ENCODE measurements around the gene SRSF1.
"Not testable (repeated sequence)": the region's sequence is repeated elsewhere in the genome, so short reads cannot be mapped to it uniquely, and the experiment has no call there.

The SRSF1 gene

GRCh38 chr17:57970710-57971109, 36.3 kb downstream of the SRSF1 start:
- FAIRE-seq (no peak), DNase-seq (ENCODE audit: insufficient read length, low spot score) (no peak)

DNA sequence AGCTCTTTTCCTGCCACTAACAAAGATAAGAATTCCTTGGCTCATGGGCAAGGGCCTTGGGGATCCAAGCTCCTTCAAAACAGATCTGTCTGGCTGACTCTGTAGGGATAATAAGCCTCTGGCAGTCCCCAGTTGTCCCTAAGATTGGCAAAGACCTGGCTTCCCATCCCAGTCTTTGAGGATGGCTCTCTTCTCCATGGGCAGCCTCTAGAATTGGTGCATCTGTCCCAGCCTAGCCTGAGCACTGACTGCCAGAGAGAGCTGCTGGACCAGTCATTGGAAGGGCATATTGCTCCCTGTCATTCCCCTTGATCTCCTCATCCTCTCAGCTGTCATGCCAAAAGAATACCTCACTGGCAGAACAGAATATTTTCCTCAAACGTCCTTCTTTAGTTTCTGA, 38.6 kb downstream of the SRSF1 start:
- DNase-seq (ENCODE audit: insufficient read length, low spot score) (no peak), FAIRE-seq (no peak)

DNA sequence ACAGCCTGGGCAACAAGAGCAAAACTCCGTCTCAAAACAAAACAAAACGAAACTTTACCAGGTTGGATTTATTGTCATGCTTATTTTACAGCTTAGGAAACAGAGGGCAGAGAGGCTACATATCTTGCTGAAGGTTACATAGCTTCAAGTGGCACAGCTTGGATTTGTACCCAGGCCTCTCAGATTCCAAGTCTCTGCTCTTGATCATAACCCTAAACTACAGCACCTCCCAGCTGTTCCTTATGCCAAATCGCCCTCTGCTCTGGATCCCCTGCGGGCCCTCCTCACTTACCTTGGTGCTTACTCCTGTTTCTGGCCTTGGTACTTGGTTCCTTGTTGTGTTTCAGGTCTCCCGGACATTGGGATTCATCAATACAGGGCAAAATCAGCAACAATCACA, 40.2 kb downstream of the SRSF1 start:
- no peak for FAIRE-seq
- no peak for DNase-seq (ENCODE audit: insufficient read length, low spot score)

GRCh38 chr17:57966246-57966645, 40.8 kb downstream of the SRSF1 start:
- DNase-seq (ENCODE audit: insufficient read length, low spot score) (no peak), FAIRE-seq (no peak)

DNA sequence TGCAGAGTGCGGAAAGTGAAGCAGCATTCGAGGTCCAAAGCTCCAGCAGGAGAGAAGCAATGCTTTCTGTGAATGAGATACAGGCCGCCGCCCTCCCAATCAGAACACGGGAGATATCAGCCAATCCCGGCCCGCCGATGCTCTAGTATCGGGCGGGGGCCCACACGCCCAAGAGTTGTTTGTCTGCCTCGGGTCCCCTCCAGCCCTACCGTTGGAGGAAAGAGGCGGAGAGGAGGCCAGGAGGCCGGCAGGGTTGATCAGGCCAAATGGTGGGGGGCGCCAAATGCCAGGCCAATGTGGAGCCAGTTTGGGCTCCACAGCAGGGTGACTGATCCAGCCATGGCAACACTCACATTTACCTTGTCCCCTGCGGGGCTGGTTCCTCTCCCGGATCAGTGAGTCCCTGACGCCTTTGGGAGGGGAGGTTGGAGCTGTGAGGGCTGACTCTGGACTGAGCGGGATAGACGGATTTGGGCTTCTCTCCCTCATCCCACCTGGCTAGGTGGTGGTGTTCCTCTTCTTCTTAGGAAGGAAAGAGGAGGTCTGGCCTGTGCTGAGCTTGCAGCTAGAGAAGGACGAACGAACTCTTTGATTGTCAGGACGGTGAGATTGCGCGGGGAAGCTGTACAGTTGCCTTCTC, 41.4 kb downstream of the SRSF1 start:
- no peak for FAIRE-seq
- no peak for DNase-seq (ENCODE audit: insufficient read length, low spot score)

- no peak for DNase-seq (ENCODE audit: insufficient read length, low spot score)
- FAIRE-seq = no peak
Observed at GRCh38 chr17:57963149-57963511, 43.9 kb downstream of the SRSF1 start.

GRCh38 chr17:57962279-57963148, 44.5 kb downstream of the SRSF1 start:
- DNase-seq (ENCODE audit: insufficient read length, low spot score) = no peak
- no peak for FAIRE-seq

GRCh38 chr17:57959929-57960328, 47.1 kb downstream of the SRSF1 start:
- DNase-seq (ENCODE audit: insufficient read length, low spot score) (no peak), FAIRE-seq (no peak)

DNA sequence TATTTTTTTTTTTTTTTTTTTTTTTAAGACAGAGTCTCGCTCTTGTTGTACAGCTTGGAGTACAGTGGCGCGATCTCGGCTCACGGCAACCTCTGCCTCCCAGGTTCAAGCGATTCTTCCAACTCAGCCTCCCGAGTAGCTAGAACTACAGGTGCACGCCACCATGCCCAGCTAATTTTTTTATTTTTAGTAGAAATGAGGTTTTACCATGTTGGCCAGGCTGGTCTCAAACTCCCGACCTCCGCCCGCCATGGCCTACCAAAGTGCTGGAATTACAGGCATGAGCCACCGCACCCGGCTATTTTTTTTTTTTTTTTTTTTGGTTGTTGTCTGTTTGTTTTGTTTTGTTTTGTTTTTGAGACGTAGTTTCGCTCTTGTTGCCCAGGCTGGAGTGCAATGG, 48.7 kb downstream of the SRSF1 start:
- FAIRE-seq = not testable (repeated sequence)

GRCh38 chr17:57957886-57958285, 49.2 kb downstream of the SRSF1 start:
- DNase-seq (ENCODE audit: insufficient read length, low spot score) = no peak
- no peak for FAIRE-seq

More for the DNA sequence above, 48.7 kb downstream of the SRSF1 start:
- not testable (repeated sequence) for DNase-seq (ENCODE audit: insufficient read length, low spot score)

GRCh38 chr17:57957120-57957850, 49.8 kb downstream of the SRSF1 start:
- FAIRE-seq = no peak
- DNase-seq (ENCODE audit: insufficient read length, low spot score) = no peak

DNA sequence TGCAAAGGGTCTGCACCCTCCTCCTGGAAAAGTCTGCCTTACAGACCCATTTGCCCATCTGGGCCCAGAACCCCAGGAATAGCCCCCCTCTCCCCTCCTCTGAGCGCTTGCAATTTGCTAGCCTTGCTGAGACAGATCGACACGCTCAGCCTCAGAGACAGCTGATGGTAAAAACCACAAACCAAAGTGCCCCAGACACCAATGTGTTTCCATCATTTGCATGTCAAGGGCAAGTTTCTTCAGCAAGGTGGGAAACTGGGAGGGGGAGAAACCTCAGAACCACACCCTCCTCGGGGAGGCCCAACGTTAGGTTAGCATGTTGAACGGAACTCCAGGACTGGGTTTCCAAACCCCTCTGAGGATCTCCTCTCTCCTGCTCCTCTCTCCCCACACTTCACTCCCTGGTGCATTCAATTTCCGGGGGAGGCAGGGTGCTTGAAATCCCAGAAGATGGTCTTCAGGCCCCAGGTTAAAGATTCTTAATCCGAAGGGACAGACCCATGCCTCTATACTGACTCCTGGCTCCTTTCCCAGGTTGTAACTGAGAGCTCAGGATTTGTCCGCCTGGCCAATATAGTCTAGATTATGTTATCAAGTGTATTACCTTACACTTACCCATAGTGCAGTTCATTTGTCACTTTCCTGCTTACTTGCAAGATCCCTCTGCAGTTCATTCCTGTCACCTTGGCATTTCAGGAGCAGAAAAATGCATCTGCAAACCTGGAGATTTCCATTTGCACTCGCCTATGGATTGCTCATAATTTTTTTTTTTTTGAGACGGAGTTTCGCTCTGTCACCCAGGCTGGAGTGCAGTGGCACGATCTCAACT, 50.5 kb downstream of the SRSF1 start:
- peak; percentile 81 for DNase-seq (ENCODE audit: insufficient read length, low spot score)
- peak; percentile 99 for FAIRE-seq

GRCh38 chr17:57955183-57955931, 51.7 kb downstream of the SRSF1 start, which contains the start of gene CUEDC1:
Gene CUEDC1, minus strand, starts transcription at chr17:57955412. Its CDS starts 69,848 bp downstream, at chr17:57885564.
- DNase-seq (ENCODE audit: insufficient read length, low spot score) (peak; percentile 86), FAIRE-seq (no peak)

DNA sequence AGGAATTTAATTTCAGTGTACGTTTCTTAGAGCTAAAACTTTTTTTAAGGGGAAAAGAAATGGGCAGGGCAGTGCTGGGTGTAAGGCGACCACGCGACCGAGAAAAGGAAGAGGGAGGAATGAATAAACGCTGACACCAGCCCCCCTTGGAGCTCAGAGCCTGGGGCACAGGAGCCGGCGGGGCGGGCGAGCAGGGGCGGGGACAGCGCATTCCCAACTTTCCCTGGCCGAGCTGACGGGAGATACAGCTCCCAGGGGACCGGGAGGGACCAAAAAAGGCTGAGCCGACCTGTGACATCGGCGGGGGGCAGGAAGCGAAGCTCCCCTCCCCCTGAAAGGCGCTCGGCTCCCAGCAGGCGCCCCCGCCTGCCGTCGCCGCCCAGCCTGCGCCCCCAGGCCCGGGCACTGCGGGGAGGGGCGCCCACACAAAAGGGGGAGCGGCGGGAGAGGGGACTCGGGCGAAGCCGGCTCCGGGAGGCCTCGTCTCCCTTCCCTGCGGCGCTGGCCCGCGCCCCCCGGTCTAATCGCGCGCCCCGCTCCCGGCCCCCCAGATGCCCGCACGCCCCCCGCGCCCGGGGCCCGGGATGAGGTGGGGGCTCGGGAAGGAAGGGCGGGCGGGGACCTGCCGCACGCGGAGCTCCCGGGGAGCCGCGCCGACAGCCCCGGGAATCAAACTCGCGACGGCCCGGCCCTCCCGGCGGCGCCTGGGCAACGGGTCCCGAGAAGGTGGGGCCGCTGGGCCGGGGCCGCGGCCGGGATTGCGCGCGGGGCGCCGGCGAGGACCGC, 52.5 kb downstream of the SRSF1 start:
- no peak for FAIRE-seq
- DNase-seq (ENCODE audit: insufficient read length, low spot score) = no peak

- FAIRE-seq (no peak), DNase-seq (ENCODE audit: insufficient read length, low spot score) (no peak)
Observed at GRCh38 chr17:57953705-57954396, 53.2 kb downstream of the SRSF1 start.

Measured in GM19239 (cell line).